Thyroid gland (tissue), 4 donors: ENCODE data around the gene MARCHF11. TPM values are rescaled to one million over a fixed set of nuclear protein-coding genes. Genes with fewer than 3 reads are reported as not detected.

Source experiments
- DNase-seq, 2 donors: peaks; one replicate each; pipeline ENCODE4 v3.0.0-alpha.2; 2019
- H3K27ac ChIP-seq, 3 donors: fragments of 200-600 bp; sonication (generic); 1 replicate in 2 of 3; 2 replicates in 1 of 3; pipeline ENCODE4 v1.5.1; 2016 to 2019; ENCODE audit warnings: mild to moderate bottlenecking in 1 of 3, moderate library complexity in 1 of 3
- H3K27me3 ChIP-seq: fragments of 200-600 bp; sonication (generic); one replicate; pipeline ENCODE4 v1.5.1; 2019
- H3K36me3 ChIP-seq, 2 donors: fragments of 200-600 bp; sonication (generic); one replicate each; pipeline ENCODE4 v1.5.1; 2016 to 2019
- H3K4me1 ChIP-seq, 2 donors: fragments of 200-600 bp; sonication (generic); one replicate each; pipeline ENCODE4 v1.5.1; 2017 to 2019
- H3K4me3 ChIP-seq, 3 donors: fragments of 200-600 bp; sonication (generic); replicated peaks in 1 of 3; 1 replicate in 2 of 3; 2 replicates in 1 of 3; pipeline ENCODE4 v1.5.1; 2016; ENCODE audit warnings: mild to moderate bottlenecking in 1 of 3
- H3K9me3 ChIP-seq: fragments of 200-600 bp; sonication (generic); one replicate; pipeline ENCODE4 v1.5.1; 2017
- CTCF ChIP-seq, 6 experiments: fragments of 200-600 bp in 3 of 6; fragments of 450-650 bp in 3 of 6; sonication (generic) in 3 of 6; IDR thresholded peaks; one replicate each; pipeline ENCODE4 v1.5.1; 2016 to 2019; ENCODE audit warnings: antibody characterized with exemption in 6 of 6, mild to moderate bottlenecking in 2 of 6, inconsistent platforms in 1 of 6, moderate library complexity in 1 of 6
- POLR2A ChIP-seq, 2 donors: fragments of 450-650 bp; IDR thresholded peaks; one replicate each; pipeline ENCODE4 v1.6.1; 2017; ENCODE audit warnings: antibody characterized with exemption in 2 of 2, mild to moderate bottlenecking in 2 of 2, moderate library complexity in 1 of 2
- WGBS, 2 donors: methylation state at CpG; one replicate each; pipeline ENCODE4 v1.1.5; 2017; 5-methylcytosine and 5-hydroxymethylcytosine counted together
- intact Hi-C: fragments of 100-400 bp; cut with DNase I; formaldehyde crosslinking; loops from one replicate; pipeline ENCODE4 v1.15.1; 2023
- total RNA-seq, 4 donors: library from RNA; depleted of rRNA; stranded (reverse); fragments of >200 nt; gene quantifications; one replicate each; pipeline ENCODE4 v1.2.3, GENCODE V29; 2016

The MARCHF11 gene
- total RNA-seq, 4 donors from 2014 or later = 0.27 TPM; not detected in 3

GRCh38 chr5:16066810-16067209 lies 112.8 kb downstream of the MARCHF11 start:
- H3K27ac ChIP-seq = no peak overlapping the region
- H3K4me3 ChIP-seq = no peak overlapping the region
- intact Hi-C loops = no loop called here
- no peak for DNase-seq
- no peaks in the 10 kb centered on the region for H3K27me3 ChIP-seq
- H3K9me3 ChIP-seq = no peaks in the 10 kb centered on the region
- no peak for TF ChIP-seq CTCF (IDR thresholded peaks at IDR 0.05)
- TF ChIP-seq POLR2A (IDR thresholded peaks at IDR 0.05) = no peak
- WGBS, 2 donors = 70 to 78% methylated on average over 2 of the region's 2 CpGs
- H3K4me1 ChIP-seq = no peaks in the 10 kb centered on the region
- H3K36me3 ChIP-seq = no peaks in the 10 kb centered on the region

DNA sequence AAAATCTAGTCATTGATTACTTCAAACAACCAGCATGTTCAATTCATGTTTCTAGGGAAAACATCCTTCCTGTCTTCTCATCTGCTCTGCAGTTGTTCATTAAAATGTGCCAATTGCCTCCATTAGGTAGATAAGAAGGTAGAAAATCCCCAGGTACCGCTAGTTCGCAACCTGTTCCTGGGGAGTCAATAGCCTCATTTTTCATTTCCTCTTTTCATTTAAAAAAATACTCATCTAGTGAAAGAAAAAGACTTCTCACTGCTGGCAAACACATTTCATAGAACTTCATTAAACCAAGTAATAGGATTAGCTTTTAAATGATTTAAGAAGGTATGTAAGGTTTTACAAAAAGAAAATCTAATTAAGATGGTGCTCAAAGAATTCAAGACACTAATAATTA lies 113.3 kb downstream of the MARCHF11 start:
- no peak for DNase-seq
- Histone ChIP-seq H3K4me1 (no peaks in the 10 kb centered on the region), H3K4me3 (no peak overlapping the region), H3K36me3 (no peaks in the 10 kb centered on the region), H3K27ac (no peak overlapping the region), H3K27me3 (no peaks in the 10 kb centered on the region), H3K9me3 (no peaks in the 10 kb centered on the region)
- 74 to 81% methylated on average over 2 of the region's 2 CpGs for WGBS, 2 donors
- intact Hi-C loops = no loop called here
- TF ChIP-seq CTCF (IDR thresholded peaks at IDR 0.05) (no peak), POLR2A (IDR thresholded peaks at IDR 0.05) (no peak)

DNA sequence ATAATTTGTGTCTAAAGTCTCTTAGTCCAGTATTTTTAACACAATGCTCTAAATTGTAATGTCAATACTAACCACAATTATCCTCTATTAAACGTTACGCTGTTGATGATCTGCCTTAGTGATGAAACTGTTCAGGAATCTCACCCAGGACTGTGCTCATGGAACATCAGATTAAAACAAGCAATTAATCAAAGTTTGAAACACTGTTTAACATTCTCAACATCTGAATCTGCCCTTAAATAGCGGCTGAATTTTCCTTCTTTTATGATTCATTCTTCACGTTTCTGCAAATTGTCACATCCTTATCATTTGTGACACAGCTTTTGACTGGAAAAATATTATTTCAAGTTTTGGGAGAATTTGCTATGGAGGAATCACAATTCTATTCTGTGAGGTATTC lies 113.8 kb downstream of the MARCHF11 start:
- WGBS, 2 donors = 72 to 74% methylated on average over 4 of the region's 4 CpGs
- intact Hi-C loops = no loop called here
- TF ChIP-seq CTCF (IDR thresholded peaks at IDR 0.05) (no peak), POLR2A (IDR thresholded peaks at IDR 0.05) (no peak)
- H3K4me3 ChIP-seq = no peak overlapping the region
- H3K4me1 ChIP-seq = no peaks in the 10 kb centered on the region
- no peaks in the 10 kb centered on the region for H3K36me3 ChIP-seq
- H3K27ac ChIP-seq = no peak overlapping the region
- no peaks in the 10 kb centered on the region for H3K27me3 ChIP-seq
- H3K9me3 ChIP-seq = no peaks in the 10 kb centered on the region
- DNase-seq = no peak

DNA sequence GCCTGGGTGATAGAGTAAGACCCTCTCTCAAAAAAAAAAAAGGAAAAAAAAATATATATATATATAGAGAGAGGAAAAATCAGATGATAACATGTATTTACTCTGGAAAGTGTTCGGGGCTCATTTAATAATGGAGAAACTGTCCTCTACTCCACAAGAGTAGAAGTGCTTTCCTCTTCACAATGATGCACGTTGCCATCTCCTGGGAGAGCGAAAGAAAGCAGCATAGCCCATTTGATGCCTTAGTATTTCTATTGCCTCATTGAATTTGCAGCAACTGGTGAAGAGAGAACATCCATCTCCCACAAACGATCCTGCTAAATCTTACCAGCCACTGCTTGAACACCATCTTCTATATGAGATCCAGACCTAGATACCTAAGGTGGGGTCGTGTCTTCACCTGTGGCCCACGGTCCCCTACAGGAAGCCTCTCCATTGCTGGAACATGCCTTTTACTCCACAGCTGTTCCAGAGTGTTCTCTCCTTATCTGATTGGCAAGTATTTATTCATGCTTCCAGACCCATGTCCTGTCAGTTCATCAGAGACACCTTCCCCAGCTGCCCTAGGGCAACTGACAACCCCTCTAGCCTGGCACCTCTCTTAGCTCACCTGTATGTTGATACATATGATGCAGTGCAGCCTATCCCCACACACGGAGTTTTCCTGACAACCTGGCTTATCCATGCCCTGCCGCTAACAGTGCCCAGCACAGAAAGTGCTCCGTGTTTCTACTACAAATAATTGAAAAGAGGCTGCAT lies 115.3 kb downstream of the MARCHF11 start:
- intact Hi-C loops = no loop called here
- Histone ChIP-seq H3K27ac (no peak overlapping the region), H3K9me3 (no peaks in the 10 kb centered on the region), H3K4me3 (no peak overlapping the region), H3K4me1 (no peaks in the 10 kb centered on the region), H3K27me3 (no peaks in the 10 kb centered on the region), H3K36me3 (no peaks in the 10 kb centered on the region)
- TF ChIP-seq POLR2A (IDR thresholded peaks at IDR 0.05) (no peak), CTCF (IDR thresholded peaks at IDR 0.05) (no peak)
- WGBS, 2 donors = 71 to 77% methylated on average over 9 of the region's 9 CpGs
- DNase-seq = no peak

- no peaks in the 10 kb centered on the region for H3K4me1 ChIP-seq
- TF ChIP-seq POLR2A (IDR thresholded peaks at IDR 0.05) (no peak), CTCF (IDR thresholded peaks at IDR 0.05) (no peak)
- no peaks in the 10 kb centered on the region for H3K27me3 ChIP-seq
- H3K9me3 ChIP-seq = no peaks in the 10 kb centered on the region
- H3K4me3 ChIP-seq = no peak overlapping the region
- H3K36me3 ChIP-seq = no peaks in the 10 kb centered on the region
- no peak overlapping the region for H3K27ac ChIP-seq
- intact Hi-C loops = no loop called here
- WGBS, 2 donors = 35 to 36% methylated on average over 3 of the region's 3 CpGs
- DNase-seq = no peak
Observed at GRCh38 chr5:16061163-16061562, 118.4 kb downstream of the MARCHF11 start.
